Lower leg skin (tissue), 4 donors: ENCODE measurements around the gene TMEM213. TPM values are rescaled to one million over a fixed set of nuclear protein-coding genes. Genes with fewer than 3 reads are reported as not detected.

Source experiments
- DNase-seq, 2 donors: peaks; one replicate each; pipeline ENCODE4 v3.0.0-alpha.2; 2019; ENCODE audit warnings: low spot score in 2 of 2
- H3K4me3 ChIP-seq: fragments of 200-600 bp; sonication (generic); 2 replicates; pipeline ENCODE4 v1.5.1; 2017; ENCODE audit warnings: mild to moderate bottlenecking, low read depth; ENCODE audit not compliant: poor library complexity, severe bottlenecking
- POLR2A ChIP-seq, 2 donors: fragments of 450-650 bp; IDR thresholded peaks; one replicate each; pipeline ENCODE4 v1.6.1; 2016 to 2017; ENCODE audit warnings: antibody characterized with exemption in 2 of 2, mild to moderate bottlenecking in 1 of 2, moderate library complexity in 1 of 2
- WGBS, 2 donors: methylation state at CpG; one replicate each; pipeline ENCODE4 v1.1.5; 2018; 5-methylcytosine and 5-hydroxymethylcytosine counted together
- intact Hi-C: fragments of 100-400 bp; cut with DNase I; formaldehyde crosslinking; loops from one replicate; pipeline ENCODE4 v1.15.0; 2023; ENCODE audit warnings: low total_unique reads
- total RNA-seq, 4 donors: library from RNA; depleted of rRNA; stranded (reverse); fragments of >200 nt; gene quantifications; one replicate each; pipeline ENCODE4 v1.1.0, GENCODE V29; 2016
- TF ChIP-seq, protein P1 (sequence below), 3 donors: fragments of 450-650 bp; IDR thresholded peaks; one replicate each; pipeline ENCODE4 v1.5.1; 2016; ENCODE audit warnings: antibody characterized with exemption in 3 of 3, mild to moderate bottlenecking in 3 of 3, moderate library complexity in 2 of 3

TMEM213 gene
- total RNA-seq, 4 donors from 2014 or later: 2.5 to 13.3 (median 6.5) TPM

DNA sequence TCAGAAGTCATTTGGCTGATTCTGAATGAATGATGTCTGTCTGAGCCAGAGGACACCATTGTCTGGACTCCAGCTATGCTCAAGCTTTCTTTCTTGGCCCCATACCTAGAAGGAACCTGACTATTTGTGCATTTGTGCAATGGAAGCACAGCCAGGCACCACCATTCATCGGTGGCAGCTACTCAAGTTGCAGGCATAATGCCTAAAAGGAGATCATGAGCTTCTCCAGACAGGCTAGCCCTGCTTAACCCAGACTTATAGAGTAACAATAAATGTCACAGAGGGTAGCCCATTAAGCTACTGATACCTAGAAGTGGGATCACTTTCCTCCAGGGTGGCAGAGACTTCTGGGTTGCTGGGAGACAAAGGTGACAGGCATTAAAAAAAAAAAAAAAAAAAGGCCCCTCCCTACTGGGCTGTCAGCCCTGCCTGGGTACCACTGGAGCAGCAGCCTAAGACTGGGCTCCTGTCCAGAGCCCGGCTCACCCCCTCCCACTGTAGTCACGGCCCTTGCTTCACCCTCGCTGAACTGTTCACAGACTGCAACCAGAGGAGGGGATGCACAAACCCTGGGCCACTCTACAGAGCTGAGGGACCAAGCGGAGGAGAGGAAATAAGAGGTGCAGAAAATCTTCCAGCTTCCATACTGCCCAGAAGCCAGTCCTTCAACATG, 75.6 kb downstream of the TMEM213 start:
- TF ChIP-seq POLR2A (IDR thresholded peaks at IDR 0.05): no peak
- TF ChIP-seq, protein P1, sequence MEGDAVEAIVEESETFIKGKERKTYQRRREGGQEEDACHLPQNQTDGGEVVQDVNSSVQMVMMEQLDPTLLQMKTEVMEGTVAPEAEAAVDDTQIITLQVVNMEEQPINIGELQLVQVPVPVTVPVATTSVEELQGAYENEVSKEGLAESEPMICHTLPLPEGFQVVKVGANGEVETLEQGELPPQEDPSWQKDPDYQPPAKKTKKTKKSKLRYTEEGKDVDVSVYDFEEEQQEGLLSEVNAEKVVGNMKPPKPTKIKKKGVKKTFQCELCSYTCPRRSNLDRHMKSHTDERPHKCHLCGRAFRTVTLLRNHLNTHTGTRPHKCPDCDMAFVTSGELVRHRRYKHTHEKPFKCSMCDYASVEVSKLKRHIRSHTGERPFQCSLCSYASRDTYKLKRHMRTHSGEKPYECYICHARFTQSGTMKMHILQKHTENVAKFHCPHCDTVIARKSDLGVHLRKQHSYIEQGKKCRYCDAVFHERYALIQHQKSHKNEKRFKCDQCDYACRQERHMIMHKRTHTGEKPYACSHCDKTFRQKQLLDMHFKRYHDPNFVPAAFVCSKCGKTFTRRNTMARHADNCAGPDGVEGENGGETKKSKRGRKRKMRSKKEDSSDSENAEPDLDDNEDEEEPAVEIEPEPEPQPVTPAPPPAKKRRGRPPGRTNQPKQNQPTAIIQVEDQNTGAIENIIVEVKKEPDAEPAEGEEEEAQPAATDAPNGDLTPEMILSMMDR (IDR thresholded peaks at IDR 0.05): no peak
- intact Hi-C loops: no loop called here
- peak in 1 of 2 donors; percentile 25 for DNase-seq
- H3K4me3 ChIP-seq: no peak overlapping the region
- WGBS, 2 donors: 63 to 65% methylated on average over 5 of the region's 5 CpGs

GRCh38 chr7:138875794-138876193, 78.0 kb downstream of the TMEM213 start:
- TF ChIP-seq, protein P1 (IDR thresholded peaks at IDR 0.05): no peak
- TF ChIP-seq POLR2A (IDR thresholded peaks at IDR 0.05): no peak
- WGBS, 2 donors: 79 to 87% methylated on average over 9 of the region's 9 CpGs
- intact Hi-C loops: no loop called here
- DNase-seq: no peak
- H3K4me3 ChIP-seq: no peak overlapping the region

- TF ChIP-seq, protein P1 (IDR thresholded peaks at IDR 0.05): no peak
- no peak for TF ChIP-seq POLR2A (IDR thresholded peaks at IDR 0.05)
- intact Hi-C loops: no loop called here
- H3K4me3 ChIP-seq: no peak overlapping the region
- 71 to 95% methylated on average over 4 of the region's 4 CpGs for WGBS, 2 donors
- no peak for DNase-seq
These were observed 78.5 kb downstream of the TMEM213 start for GRCh38 chr7:138876326-138876725.

DNA sequence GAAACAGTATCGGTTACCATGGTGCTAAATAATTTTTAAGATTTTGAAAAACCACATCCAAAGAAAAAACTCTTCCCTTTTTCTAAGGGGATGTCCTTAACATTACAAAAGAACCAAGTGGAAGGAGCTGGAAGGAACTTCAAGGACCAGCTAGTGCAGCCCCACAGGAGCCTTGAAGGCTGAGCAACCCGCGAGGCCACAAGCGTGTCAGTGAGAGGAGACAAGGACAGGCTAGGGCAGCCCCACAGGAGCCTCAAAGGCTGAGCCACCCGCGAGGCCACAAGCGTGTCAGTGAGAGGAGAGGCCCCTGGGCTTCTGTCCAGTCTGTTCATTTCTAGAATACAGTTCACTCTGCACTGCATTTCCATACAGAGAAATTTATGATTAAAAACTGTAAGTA, 80.3 kb downstream of the TMEM213 start:
- H3K4me3 ChIP-seq: no peak overlapping the region
- DNase-seq: no peak
- TF ChIP-seq, protein P1 (IDR thresholded peaks at IDR 0.05): no peak
- no peak for TF ChIP-seq POLR2A (IDR thresholded peaks at IDR 0.05)
- WGBS, 2 donors: 88 to 95% methylated on average over 7 of the region's 7 CpGs
- intact Hi-C loops: no loop called here

DNA sequence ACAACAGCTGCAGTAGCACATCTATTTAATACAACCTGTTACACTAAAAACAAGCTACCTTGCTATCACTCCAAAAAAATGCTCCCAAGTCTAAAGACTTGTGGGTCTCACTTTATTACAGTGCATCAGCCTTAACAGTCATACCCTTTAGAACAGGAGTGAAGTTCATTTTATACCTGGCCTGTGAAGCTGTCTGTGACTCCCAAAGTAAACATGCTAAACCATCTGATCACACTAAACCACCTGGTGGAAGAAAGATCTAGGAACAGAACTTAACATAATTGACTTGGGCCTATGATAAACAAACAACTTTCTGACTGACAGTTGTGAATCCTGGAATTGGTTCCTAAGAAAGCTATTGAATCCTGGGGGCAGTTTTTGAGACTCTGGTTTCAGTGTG, 81.1 kb downstream of the TMEM213 start:
- DNase-seq: no peak
- intact Hi-C loops: no loop called here
- TF ChIP-seq POLR2A (IDR thresholded peaks at IDR 0.05): no peak
- TF ChIP-seq, protein P1 (IDR thresholded peaks at IDR 0.05): no peak
- H3K4me3 ChIP-seq: no peak overlapping the region

GRCh38 chr7:138879356-138879755, 81.6 kb downstream of the TMEM213 start:
- no peak for TF ChIP-seq POLR2A (IDR thresholded peaks at IDR 0.05)
- TF ChIP-seq, protein P1 (IDR thresholded peaks at IDR 0.05): no peak
- 96 to 97% methylated on average over 10 of the region's 10 CpGs for WGBS, 2 donors
- intact Hi-C loops: no loop called here
- no peak overlapping the region for H3K4me3 ChIP-seq
- DNase-seq: no peak
